ENCODE measurements around the gene ITLN1.
"Not testable (repeated sequence)": the region's sequence is repeated elsewhere in the genome, so short reads cannot be mapped to it uniquely, and the experiment has no call there.

- TF ChIP-seq CTCF (IDR thresholded peaks at IDR 0.05); POLR2A (IDR thresholded peaks at IDR 0.05); EP300 (IDR thresholded peaks at IDR 0.05; ENCODE audit: low read depth): not testable (repeated sequence)
Measured at GRCh38 chr1:160913229-160913628, 28.2 kb upstream of the ITLN1 start.

All from transverse colon (tissue), 3 donors.